Breast epithelium (tissue), 4 donors: ENCODE data around the gene GTF2H4. TPM values are rescaled to one million over a fixed set of nuclear protein-coding genes. Genes with fewer than 3 reads are reported as not detected.
A peak's percentile ranks its signal among the peaks of the same experiment; 100 is the strongest.
"Not testable (repeated sequence)": the region's sequence is repeated elsewhere in the genome, so short reads cannot be mapped to it uniquely, and the experiment has no call there.

Experiments used
- DNase-seq, 2 donors: peaks; one replicate each; pipeline ENCODE4 v3.0.0-alpha.2; 2019; ENCODE audit warnings: low spot score in 2 of 2
- H3K27ac ChIP-seq, 2 donors: fragments of 200-600 bp; sonication (generic) in 1 of 2; one replicate each; pipeline ENCODE4 v1.5.1; 2016 to 2019; ENCODE audit warnings: mild to moderate bottlenecking in 1 of 2
- H3K27me3 ChIP-seq, 2 donors: fragments of 200-600 bp; sonication (generic) in 1 of 2; one replicate each; pipeline versions ENCODE4 v1.5.1 to v1.6.0; 2017 to 2019; ENCODE audit warnings: control low read depth in 1 of 2, mild to moderate bottlenecking in 1 of 2
- H3K36me3 ChIP-seq: fragments of 200-600 bp; one replicate; pipeline ENCODE4 v1.5.1; 2019
- H3K4me1 ChIP-seq, 2 donors: fragments of 200-600 bp; sonication (generic); one replicate each; pipeline ENCODE4 v1.5.1; 2016 to 2019; ENCODE audit warnings: control low read depth in 1 of 2
- H3K4me3 ChIP-seq, 3 donors: fragments of 200-600 bp; sonication (generic); 1 replicate in 2 of 3; 2 replicates in 1 of 3; pipeline ENCODE4 v1.5.1; 2016 to 2019; ENCODE audit warnings: mild to moderate bottlenecking in 3 of 3, moderate library complexity in 2 of 3
- H3K9me3 ChIP-seq, 2 donors: fragments of 200-600 bp; sonication (generic) in 1 of 2; one replicate each; pipeline ENCODE4 v1.5.1; 2016 to 2019; ENCODE audit warnings: control low read depth in 1 of 2
- POLR2A ChIP-seq: fragments of 450-650 bp; IDR thresholded peaks from one replicate; pipeline ENCODE4 v1.6.1; 2016; ENCODE audit warnings: antibody characterized with exemption, mild to moderate bottlenecking, moderate library complexity
- POLR2AphosphoS5 ChIP-seq, 3 donors: sonication (generic); formaldehyde crosslinking; IDR thresholded peaks; one replicate each; pipeline ENCODE4 v1.6.1; 2017; ENCODE audit warnings: antibody characterized with exemption in 3 of 3
- intact Hi-C: fragments of 100-400 bp; cut with DNase I; formaldehyde crosslinking; loops from one replicate; pipeline ENCODE4 v1.15.1; 2023; ENCODE audit warnings: low total_unique reads
- total RNA-seq, 3 donors: library from RNA; depleted of rRNA; stranded (reverse); fragments of >200 nt; gene quantifications; one replicate each; pipeline ENCODE4 v1.1.0, GENCODE V29; 2016
- TF ChIP-seq, protein P1 (sequence below), 3 donors: fragments of 450-650 bp; IDR thresholded peaks; one replicate each; pipeline ENCODE4 v1.5.1; 2016 to 2017; ENCODE audit warnings: antibody characterized with exemption in 3 of 3, mild to moderate bottlenecking in 3 of 3, moderate library complexity in 3 of 3

Gene GTF2H4
- total RNA-seq: 10 to 100 TPM; 10.4 to 13.4 (median 11.1) TPM

DNA sequence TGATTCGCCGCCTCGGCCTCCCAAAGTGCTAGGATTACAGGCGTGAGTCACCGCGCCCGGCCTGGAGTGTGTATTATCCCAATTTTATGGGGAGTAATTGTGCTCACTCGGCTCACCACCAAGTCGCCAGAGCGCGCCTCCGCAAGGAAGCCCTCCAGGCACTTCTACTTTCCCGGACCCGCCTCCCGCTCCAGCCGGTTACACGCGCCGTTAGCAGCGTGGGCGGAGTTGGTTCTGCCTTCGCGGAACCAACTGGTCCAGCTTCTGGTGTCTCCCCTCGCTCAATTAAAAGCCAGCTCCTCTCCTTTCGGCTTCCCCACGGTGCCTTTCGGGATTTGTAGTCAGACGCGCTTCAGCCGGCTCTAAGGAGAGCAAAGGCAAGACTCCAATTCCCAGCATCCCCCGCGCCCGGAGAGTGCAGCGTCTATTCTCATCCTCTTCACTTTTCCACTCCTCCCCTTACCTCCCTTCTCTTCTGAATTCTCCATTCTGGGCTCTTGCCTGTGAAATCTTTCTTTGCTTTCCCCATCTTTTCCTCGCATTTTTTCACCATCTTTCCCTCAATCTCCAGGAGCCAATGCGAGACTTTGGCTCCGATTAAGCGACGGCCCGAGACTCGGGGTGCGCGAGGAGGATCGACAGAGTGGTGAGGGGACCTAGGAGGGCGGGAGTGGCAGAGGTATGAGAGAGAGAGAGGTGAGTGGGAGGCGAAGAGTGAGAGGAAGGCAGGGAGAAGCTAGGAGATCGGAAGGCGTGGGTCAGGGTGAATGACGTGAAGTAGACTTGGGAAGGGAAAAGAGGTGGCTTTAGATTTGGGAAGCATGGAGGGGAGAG lies at the start of gene GTF2H4:
Gene GTF2H4, plus strand, starts transcription at position 450 of the 834 bp plus-strand sequence.
- Histone ChIP-seq H3K9me3 (no peaks in the 10 kb centered on the region), H3K4me3 (peak within 1 kb of the TSS; percentile 74 to 89 (median 83)), H3K27me3 (no peaks in the 10 kb centered on the region), H3K36me3 (no peaks in the 10 kb centered on the region), H3K27ac (peak within 1 kb of the TSS; percentile 39 to 66), H3K4me1 (peaks cover 0 to 7% of the 10 kb centered on the region in 2 donors)
- peak; percentile 92 to 95 for DNase-seq
- peak in 2 of 3 donors; percentile 60 to 63 for TF ChIP-seq POLR2AphosphoS5 (IDR thresholded peaks at IDR 0.05)
- TF ChIP-seq, protein P1, sequence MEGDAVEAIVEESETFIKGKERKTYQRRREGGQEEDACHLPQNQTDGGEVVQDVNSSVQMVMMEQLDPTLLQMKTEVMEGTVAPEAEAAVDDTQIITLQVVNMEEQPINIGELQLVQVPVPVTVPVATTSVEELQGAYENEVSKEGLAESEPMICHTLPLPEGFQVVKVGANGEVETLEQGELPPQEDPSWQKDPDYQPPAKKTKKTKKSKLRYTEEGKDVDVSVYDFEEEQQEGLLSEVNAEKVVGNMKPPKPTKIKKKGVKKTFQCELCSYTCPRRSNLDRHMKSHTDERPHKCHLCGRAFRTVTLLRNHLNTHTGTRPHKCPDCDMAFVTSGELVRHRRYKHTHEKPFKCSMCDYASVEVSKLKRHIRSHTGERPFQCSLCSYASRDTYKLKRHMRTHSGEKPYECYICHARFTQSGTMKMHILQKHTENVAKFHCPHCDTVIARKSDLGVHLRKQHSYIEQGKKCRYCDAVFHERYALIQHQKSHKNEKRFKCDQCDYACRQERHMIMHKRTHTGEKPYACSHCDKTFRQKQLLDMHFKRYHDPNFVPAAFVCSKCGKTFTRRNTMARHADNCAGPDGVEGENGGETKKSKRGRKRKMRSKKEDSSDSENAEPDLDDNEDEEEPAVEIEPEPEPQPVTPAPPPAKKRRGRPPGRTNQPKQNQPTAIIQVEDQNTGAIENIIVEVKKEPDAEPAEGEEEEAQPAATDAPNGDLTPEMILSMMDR (IDR thresholded peaks at IDR 0.05): no peak
- intact Hi-C loops: no loop called here

DNA sequence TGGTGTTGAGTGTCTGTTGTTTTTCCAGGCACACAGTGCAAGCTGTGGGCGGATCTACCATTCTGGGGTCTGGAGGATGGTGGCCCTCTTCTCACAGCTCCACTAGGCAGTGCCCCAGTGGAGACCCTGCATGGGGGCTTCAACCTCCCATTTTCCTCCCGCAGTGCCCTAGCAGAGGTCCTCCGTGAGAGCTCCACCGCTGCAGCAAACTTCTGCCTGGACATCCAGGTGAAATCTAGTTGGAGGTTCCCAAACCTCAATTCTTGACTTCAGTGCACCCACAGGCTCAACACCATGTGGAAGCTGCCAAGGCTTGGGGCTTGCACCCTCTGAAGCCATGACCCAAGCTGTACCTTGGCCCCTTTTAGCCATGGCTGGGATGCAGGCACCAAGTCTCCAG lies 48.3 kb upstream of the GTF2H4 start:
- DNase-seq, intact Hi-C loops, H3K27ac ChIP-seq, H3K27me3 ChIP-seq, H3K9me3 ChIP-seq, H3K36me3 ChIP-seq, H3K4me1 ChIP-seq, H3K4me3 ChIP-seq: not testable (repeated sequence)

DNA sequence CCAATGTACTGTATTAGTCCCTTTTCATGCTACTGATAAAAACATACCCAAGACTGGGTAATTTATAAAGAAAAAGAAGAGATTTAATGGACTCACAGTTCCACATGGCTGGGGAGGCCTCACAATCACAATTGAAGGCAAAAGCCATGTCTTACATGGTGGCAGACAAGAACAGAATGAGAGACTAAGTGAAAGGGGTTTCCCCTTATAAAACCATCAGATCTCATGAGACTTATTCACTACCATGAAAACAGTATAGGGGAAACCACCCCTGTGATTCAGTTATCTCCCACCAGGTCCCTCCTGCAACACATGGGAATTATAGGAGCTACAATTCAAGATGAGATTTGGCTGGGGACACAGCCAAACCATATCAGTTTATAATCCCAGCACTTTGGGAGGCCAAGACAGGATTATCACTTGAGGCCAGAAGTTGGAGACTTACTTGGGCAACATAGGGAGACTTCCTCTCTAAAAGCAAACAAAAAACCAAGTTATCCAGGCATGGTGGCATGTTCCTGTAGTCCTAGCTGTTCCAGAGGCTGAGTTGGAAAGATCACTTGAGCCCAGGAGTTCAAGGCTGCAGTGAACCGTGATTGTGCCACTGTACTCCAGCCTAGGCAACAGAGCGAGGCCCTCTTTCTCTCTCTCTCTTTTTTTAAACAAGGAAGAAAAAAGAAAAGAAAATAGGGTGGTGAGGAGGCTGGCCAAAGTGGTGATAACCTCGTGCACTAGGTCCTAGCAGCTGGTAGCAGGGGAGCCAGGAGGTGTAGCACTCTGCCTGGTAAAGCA lies 46.6 kb upstream of the GTF2H4 start:
- no peaks in the 10 kb centered on the region for H3K9me3 ChIP-seq
- no peak overlapping the region for H3K4me3 ChIP-seq
- no peaks in the 10 kb centered on the region for H3K27me3 ChIP-seq
- H3K27ac ChIP-seq: no peak overlapping the region
- no peak for DNase-seq
- intact Hi-C loops: no loop called here
- no peaks in the 10 kb centered on the region for H3K36me3 ChIP-seq
- no peaks in the 10 kb centered on the region for H3K4me1 ChIP-seq
- TF ChIP-seq POLR2A: no peak
- TF ChIP-seq, protein P1 (IDR thresholded peaks at IDR 0.05): no peak
- no peak for TF ChIP-seq POLR2AphosphoS5 (IDR thresholded peaks at IDR 0.05)

DNA sequence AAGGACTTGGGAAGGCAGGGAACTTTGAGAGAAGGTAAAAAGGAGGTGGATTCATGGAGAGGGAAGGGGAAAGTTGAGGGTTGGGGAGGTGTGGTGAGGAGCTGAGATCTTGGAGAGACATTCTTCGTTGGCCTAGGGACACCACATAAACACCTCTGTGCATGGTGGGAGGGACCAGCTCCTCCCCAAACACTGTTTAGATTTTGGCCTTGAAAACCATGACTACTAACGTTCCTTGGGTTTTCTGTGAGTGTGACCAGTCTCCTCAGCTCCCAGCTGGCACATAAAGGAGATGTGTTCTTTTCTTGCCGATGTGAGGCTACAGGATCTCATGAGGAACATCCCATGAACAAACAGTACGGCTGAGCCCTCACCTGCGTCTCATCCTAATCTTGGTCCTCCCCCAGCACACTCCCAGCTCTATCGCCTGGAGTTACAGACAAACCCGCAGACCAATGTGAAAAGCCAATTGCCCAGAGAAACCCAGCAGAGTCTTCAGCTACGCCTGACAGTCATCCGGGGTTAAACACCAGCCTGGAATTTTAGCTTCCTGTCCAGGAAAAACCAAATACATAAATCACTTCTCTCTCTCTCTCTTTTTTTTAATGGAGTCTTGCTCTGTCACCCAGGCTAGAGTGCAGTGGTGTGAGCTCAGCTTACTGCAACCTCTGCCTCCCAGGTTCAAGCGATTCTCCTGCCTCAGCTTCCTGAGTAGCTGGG lies 45.7 kb upstream of the GTF2H4 start:
- DNase-seq: no peak
- TF ChIP-seq POLR2A (no peak), POLR2AphosphoS5 (IDR thresholded peaks at IDR 0.05) (no peak)
- TF ChIP-seq, protein P1 (IDR thresholded peaks at IDR 0.05): no peak
- H3K27me3 ChIP-seq: no peaks in the 10 kb centered on the region
- intact Hi-C loops: no loop called here
- no peaks in the 10 kb centered on the region for H3K9me3 ChIP-seq
- no peak overlapping the region for H3K4me3 ChIP-seq
- no peaks in the 10 kb centered on the region for H3K36me3 ChIP-seq
- no peaks in the 10 kb centered on the region for H3K4me1 ChIP-seq
- no peak overlapping the region for H3K27ac ChIP-seq

DNA sequence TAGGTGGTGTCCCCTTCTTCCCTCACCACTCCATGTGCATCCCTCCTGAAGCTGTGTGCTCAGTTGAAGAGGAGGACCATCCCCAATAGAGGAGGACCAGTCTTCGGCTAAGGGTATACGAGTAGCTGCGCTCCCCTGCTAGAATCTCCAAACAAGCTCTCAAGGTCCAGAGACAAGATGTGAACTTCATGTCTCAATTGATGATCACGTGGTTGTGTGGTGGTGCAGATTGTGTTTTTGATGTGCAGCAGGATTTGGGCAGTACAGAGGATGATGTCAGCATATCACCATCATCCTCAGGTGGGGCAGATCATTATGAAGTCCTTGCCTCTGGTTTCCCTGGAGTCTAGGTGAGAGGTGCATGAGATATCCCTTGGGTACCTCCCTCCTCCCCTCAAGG lies 43.7 kb upstream of the GTF2H4 start:
- Histone ChIP-seq H3K4me3 (no peak overlapping the region), H3K36me3 (no peaks in the 10 kb centered on the region), H3K27me3 (no peaks in the 10 kb centered on the region), H3K27ac (no peak overlapping the region), H3K9me3 (peaks cover 2 to 6% of the 10 kb centered on the region in 2 donors), H3K4me1 (no peaks in the 10 kb centered on the region)
- TF ChIP-seq POLR2A (no peak), POLR2AphosphoS5 (IDR thresholded peaks at IDR 0.05) (no peak)
- TF ChIP-seq, protein P1 (IDR thresholded peaks at IDR 0.05): no peak
- intact Hi-C loops: no loop called here
- no peak for DNase-seq

DNA sequence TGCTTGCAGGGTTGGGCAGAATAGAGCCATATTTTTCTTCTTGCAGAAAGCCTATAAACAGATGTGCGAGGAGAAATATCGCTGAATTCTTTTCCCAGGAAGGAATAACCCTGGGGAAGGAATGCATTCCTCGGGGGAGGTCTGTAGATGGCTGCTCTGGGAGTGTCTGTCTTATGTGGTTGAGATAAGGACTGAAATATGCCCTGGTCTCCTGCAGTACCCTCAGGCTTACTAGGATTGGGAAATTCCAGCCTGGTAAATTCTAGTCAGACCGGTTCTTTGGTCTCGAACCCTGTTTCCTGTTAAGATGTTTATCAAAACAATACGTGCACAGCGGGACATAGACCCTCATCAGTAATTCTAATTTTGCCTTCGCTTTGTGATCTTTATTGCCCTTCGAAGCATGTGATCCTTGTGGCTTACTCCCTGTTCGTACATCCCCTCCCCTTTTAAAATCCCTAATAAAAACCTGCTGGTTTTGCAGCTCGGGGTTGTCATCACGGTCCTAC lies 38.7 kb upstream of the GTF2H4 start:
- H3K27ac ChIP-seq, H3K27me3 ChIP-seq, H3K4me3 ChIP-seq, DNase-seq, intact Hi-C loops, H3K36me3 ChIP-seq, H3K4me1 ChIP-seq: not testable (repeated sequence)
- peaks cover 7 to 14% of the 10 kb centered on the region in 2 donors for H3K9me3 ChIP-seq
